Activated T-helper 1 cell treated with anti-CD3 and anti-CD28 coated beads, Interleukin-12 subunit alpha, Interleukin-12 subunit beta, Interleukin-2, Interleukin-4 antibody, amounts not matched to agents 30 ng/mL and 10 ng/mL and 1 ng/mL, durations not matched to agents 14 hours and 24 hours and 36 hours (primary cell): Measurements from ENCODE around the gene PGAM2. TPM values are rescaled to one million over a fixed set of nuclear protein-coding genes. Genes with fewer than 3 reads are reported as not detected.
A peak's percentile ranks its signal among the peaks of the same experiment; 100 is the strongest.
"Not testable (repeated sequence)": the region's sequence is repeated elsewhere in the genome, so short reads cannot be mapped to it uniquely, and the experiment has no call there.

Experiments used
- DNase-seq: peaks from one replicate; pipeline ENCODE4 v3.0.0; 2021; ENCODE audit warnings: low spot score
- H3K27ac Mint-ChIP-seq: one replicate; pipeline ENCODE4 v1.8.0; 2021; ENCODE audit warnings: mild to moderate bottlenecking, mixed read lengths
- H3K27me3 Mint-ChIP-seq: one replicate; pipeline ENCODE4 v1.8.0; 2022; ENCODE audit warnings: mild to moderate bottlenecking, moderate library complexity, mixed read lengths; ENCODE audit not compliant: insufficient read depth
- H3K36me3 Mint-ChIP-seq: one replicate; pipeline ENCODE4 v1.8.0; 2021; ENCODE audit warnings: low read depth, mixed read lengths
- H3K4me1 Mint-ChIP-seq: one replicate; pipeline ENCODE4 v1.8.0; 2021; ENCODE audit warnings: low read depth, mixed read lengths
- H3K4me3 Mint-ChIP-seq: one replicate; pipeline ENCODE4 v1.8.0; 2021; ENCODE audit warnings: mild to moderate bottlenecking, moderate library complexity, mixed read lengths
- H3K9me3 Mint-ChIP-seq: one replicate; pipeline ENCODE4 v1.8.0; 2021; ENCODE audit warnings: mixed read lengths
- intact Hi-C: fragments of 100-400 bp; cut with micrococcal nuclease; formaldehyde crosslinking; loops from one replicate; pipeline ENCODE4 v1.15.1; 2024
- total RNA-seq: library from RNA; stranded (reverse); gene quantifications from 2 replicates; pipeline ENCODE4 v1.2.3, GENCODE V29; 2022

Gene PGAM2
- total RNA-seq, 1 donor from 2014 or later: 0.78 TPM

DNA sequence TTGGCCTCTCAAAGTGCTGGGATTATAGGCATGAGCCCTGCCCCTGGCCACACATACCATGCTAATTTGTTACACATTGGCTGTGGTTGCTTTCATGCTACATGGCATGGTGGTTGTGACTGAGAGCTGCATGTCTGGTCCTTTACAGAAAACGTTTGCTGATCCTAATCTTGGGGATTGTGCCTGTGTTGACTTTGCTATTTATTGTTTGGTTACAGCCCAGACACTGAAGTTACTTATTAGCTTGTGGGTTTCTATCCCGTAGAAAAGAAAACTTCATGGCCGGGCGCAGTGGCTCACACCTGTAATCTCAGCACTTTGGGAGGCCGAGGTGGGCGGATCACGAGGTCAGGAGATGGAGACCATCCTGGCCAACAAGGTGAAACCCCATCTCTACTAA, 43.3 kb downstream of the PGAM2 start:
- not testable (repeated sequence) for DNase-seq, H3K4me3 Mint-ChIP-seq, H3K36me3 Mint-ChIP-seq, H3K27ac Mint-ChIP-seq, H3K9me3 Mint-ChIP-seq, H3K27me3 Mint-ChIP-seq
- intact Hi-C loops: loop anchor here (5.0 kb wide), 2 partner anchors 180 to 545 kb away; partner anchors contain the start of gene YKT6
- H3K4me1 Mint-ChIP-seq: peaks cover 16% of the 10 kb centered on the region

DNA sequence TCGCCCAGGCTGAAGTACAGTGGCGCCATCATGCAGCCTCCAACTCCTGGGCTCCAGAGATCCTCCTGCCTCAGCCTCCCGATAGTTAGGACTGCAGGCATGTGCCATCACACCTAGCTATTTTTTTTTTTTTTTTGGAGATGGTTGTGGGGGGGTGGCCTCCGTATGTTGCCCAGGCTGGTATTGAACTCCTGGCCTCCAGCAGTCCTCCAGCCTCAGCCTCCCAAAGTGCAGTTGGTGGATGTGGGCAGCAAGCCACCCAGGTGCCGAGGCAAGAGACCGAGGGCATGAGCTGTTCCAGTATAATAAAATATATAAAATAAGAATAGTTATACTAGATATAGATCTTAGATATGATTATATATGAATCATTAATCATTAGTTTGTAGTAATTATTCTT, 45.5 kb downstream of the PGAM2 start:
- not testable (repeated sequence) for H3K27ac Mint-ChIP-seq, H3K36me3 Mint-ChIP-seq, DNase-seq, H3K9me3 Mint-ChIP-seq, H3K4me3 Mint-ChIP-seq, H3K27me3 Mint-ChIP-seq
- intact Hi-C loops: loop anchor here (1.0 to 5.0 kb wide), 5 partner anchors 25 to 617 kb away; partner anchors contain the start of genes DBNL, POLD2 and YKT6
- peaks cover 16% of the 10 kb centered on the region for H3K4me1 Mint-ChIP-seq

DNA sequence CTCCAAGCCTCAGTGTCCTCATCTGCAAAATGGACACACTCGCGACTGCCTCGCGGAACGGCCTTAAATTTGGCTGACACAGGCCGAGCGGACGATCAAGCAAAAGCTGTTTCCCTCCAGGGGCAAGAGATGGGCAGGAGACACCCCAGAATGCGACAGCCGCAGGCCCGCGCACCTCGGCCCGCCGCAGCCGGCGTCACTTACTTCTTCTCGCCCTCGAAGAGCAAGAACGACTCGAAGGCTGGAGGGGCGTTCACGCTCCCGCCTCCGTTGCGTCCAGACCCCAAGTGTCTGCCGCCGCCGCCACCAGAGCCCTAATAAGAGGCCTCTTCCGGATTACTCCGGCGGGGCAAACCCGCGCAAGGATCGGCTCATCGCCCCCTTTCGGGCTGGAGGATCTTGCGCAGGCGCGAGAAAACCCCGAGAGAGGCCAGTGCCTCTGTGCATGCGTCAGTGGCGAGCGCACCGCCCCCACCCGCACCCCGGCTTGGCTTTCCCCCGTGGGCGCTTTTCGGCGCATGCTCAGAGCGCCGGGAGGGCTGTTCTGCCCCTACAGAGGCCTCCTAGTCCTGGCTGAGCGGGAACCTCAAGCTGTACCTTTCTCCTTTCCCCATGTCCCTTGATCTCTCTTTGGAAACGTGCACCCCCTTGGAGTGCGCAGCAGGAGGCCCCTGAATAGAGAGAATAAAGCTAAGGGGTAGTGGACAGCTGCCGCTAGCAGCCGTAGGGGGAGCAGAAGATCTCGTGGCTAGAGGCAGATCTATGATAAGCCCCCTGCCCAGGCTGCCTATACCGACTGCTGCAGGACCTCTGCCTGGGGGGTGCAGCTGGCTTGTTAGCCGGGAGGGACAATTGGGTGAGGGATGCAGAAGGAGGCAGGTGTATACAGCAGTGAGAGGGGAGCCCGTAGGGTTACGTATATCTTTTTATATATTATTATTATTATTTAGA, 46.2 kb downstream of the PGAM2 start:
- not testable (repeated sequence) for H3K27me3 Mint-ChIP-seq, H3K36me3 Mint-ChIP-seq, H3K9me3 Mint-ChIP-seq
- DNase-seq: peak; percentile 99
- Mint-ChIP-seq H3K27ac (peak overlapping the region; percentile 82), H3K4me3 (peak overlapping the region; percentile 90), H3K4me1 (peaks cover 16% of the 10 kb centered on the region)
- intact Hi-C loops: loop anchor here (1.0 to 5.0 kb wide), 3 partner anchors 26 to 618 kb away; partner anchors contain the start of genes DBNL and POLD2

GRCh38 chr7:44015090-44015489, 50.3 kb downstream of the PGAM2 start:
- intact Hi-C loops: loop anchor here (5.0 kb wide), 1 partner anchor 622 kb away; no protein-coding TSS in a partner anchor
- not testable (repeated sequence) for H3K4me3 Mint-ChIP-seq, DNase-seq, H3K4me1 Mint-ChIP-seq, H3K36me3 Mint-ChIP-seq, H3K27ac Mint-ChIP-seq, H3K27me3 Mint-ChIP-seq, H3K9me3 Mint-ChIP-seq

Other genes with a start within 250 kb of the PGAM2 start
- gene MRPS24, start 196.1 kb downstream of the PGAM2 start, total RNA-seq: 118 and 125 TPM in 2 replicates
- 32.2 and 34.4 TPM in 2 replicates for gene URGCP, start 159.0 kb downstream of the PGAM2 start, total RNA-seq
- gene UBE2D4, start 139.1 kb downstream of the PGAM2 start, total RNA-seq: 15.3 and 17.7 TPM in 2 replicates
- gene SPDYE1, start 67.7 kb downstream of the PGAM2 start, total RNA-seq: not detected in 2 replicates
- 140 TPM in 2 replicates for gene DBNL, start 20.9 kb downstream of the PGAM2 start, total RNA-seq
- gene POLM, start 17.0 kb upstream of the PGAM2 start, total RNA-seq: 36.9 and 41.7 TPM in 2 replicates
- 17.0 and 17.2 TPM in 2 replicates for gene AEBP1, start 38.8 kb upstream of the PGAM2 start, total RNA-seq
- 234 and 250 TPM in 2 replicates for gene POLD2, start 58.0 kb upstream of the PGAM2 start, total RNA-seq
- gene MYL7, start 75.8 kb upstream of the PGAM2 start, total RNA-seq: not detected in 2 replicates
- gene GCK, start 123.9 kb upstream of the PGAM2 start, total RNA-seq: 1.9 and 2.4 TPM in 2 replicates
- 91.8 and 92.1 TPM in 2 replicates for gene YKT6, start 135.4 kb upstream of the PGAM2 start, total RNA-seq